ENCODE results near the gene SORL1. TPM values are rescaled to one million over a fixed set of nuclear protein-coding genes. Genes with fewer than 3 reads are reported as not detected.

Gene SORL1
- total and polyA plus RNA-seq, 2 experiments from 2014 or later = 6.4 to 18.2 TPM

- TF ChIP-seq CTCF (IDR thresholded peaks at IDR 0.05; ENCODE audit: low read depth, low read length) = no peak
- no peak overlapping the region for H3K4me3 ChIP-seq
- DNase-seq (ENCODE audit: low read depth in 1 of 2, low spot score in 1 of 2) = no peak
These were observed 98.3 kb downstream of the SORL1 start for GRCh38 chr11:121550247-121551030.

GRCh38 chr11:121551463-121551862 lies 99.3 kb downstream of the SORL1 start:
- Histone ChIP-seq H3K27me3 (no peaks in the 10 kb centered on the region), H3K4me3 (no peak overlapping the region), H3K36me3 (no peaks in the 10 kb centered on the region), H3K4me1 (ENCODE audit: low read depth) (no peaks in the 10 kb centered on the region), H3K27ac (no peak overlapping the region), H3K9me3 (ENCODE audit: low read depth) (no peaks in the 10 kb centered on the region)
- no peak for DNase-seq (ENCODE audit: low read depth in 1 of 2, low spot score in 1 of 2)
- TF ChIP-seq CTCF (IDR thresholded peaks at IDR 0.05; ENCODE audit: low read depth, low read length) = no peak

More at GRCh38 chr11:121550247-121551030, 98.3 kb downstream of the SORL1 start:
- H3K27ac ChIP-seq = no peak overlapping the region
- no peaks in the 10 kb centered on the region for H3K36me3 ChIP-seq
- no peaks in the 10 kb centered on the region for H3K27me3 ChIP-seq
- no peaks in the 10 kb centered on the region for H3K4me1 ChIP-seq (ENCODE audit: low read depth)
- no peaks in the 10 kb centered on the region for H3K9me3 ChIP-seq (ENCODE audit: low read depth)

- no peaks in the 10 kb centered on the region for H3K27me3 ChIP-seq
- no peaks in the 10 kb centered on the region for H3K36me3 ChIP-seq
- H3K27ac ChIP-seq = no peak overlapping the region
- H3K9me3 ChIP-seq (ENCODE audit: low read depth) = no peaks in the 10 kb centered on the region
- H3K4me3 ChIP-seq = no peak overlapping the region
- H3K4me1 ChIP-seq (ENCODE audit: low read depth) = no peaks in the 10 kb centered on the region
- no peak for DNase-seq (ENCODE audit: low read depth in 1 of 2, low spot score in 1 of 2)
- no peak for TF ChIP-seq CTCF (IDR thresholded peaks at IDR 0.05; ENCODE audit: low read depth, low read length)
These were observed 100.0 kb downstream of the SORL1 start for GRCh38 chr11:121552154-121552553.

- no peak overlapping the region for H3K4me3 ChIP-seq
- TF ChIP-seq CTCF (IDR thresholded peaks at IDR 0.05; ENCODE audit: low read depth, low read length) = no peak
- H3K36me3 ChIP-seq = no peaks in the 10 kb centered on the region
- H3K27ac ChIP-seq = no peak overlapping the region
- H3K27me3 ChIP-seq = no peaks in the 10 kb centered on the region
- no peaks in the 10 kb centered on the region for H3K9me3 ChIP-seq (ENCODE audit: low read depth)
- DNase-seq (ENCODE audit: low read depth in 1 of 2, low spot score in 1 of 2) = no peak
- H3K4me1 ChIP-seq (ENCODE audit: low read depth) = no peaks in the 10 kb centered on the region
These were observed 100.5 kb downstream of the SORL1 start for GRCh38 chr11:121552644-121553043.

- Histone ChIP-seq H3K36me3 (no peaks in the 10 kb centered on the region), H3K27me3 (no peaks in the 10 kb centered on the region), H3K4me1 (ENCODE audit: low read depth) (no peaks in the 10 kb centered on the region), H3K27ac (no peak overlapping the region), H3K4me3 (no peak overlapping the region), H3K9me3 (ENCODE audit: low read depth) (no peaks in the 10 kb centered on the region)
- no peak for TF ChIP-seq CTCF (IDR thresholded peaks at IDR 0.05; ENCODE audit: low read depth, low read length)
- no peak for DNase-seq (ENCODE audit: low read depth in 1 of 2, low spot score in 1 of 2)
These were observed 101.3 kb downstream of the SORL1 start for GRCh38 chr11:121553389-121553788.

Measured in cardiac muscle cell (in vitro differentiated cells and primary cell).